ENCODE data around the gene HACD4.

- no peak for TF ChIP-seq CTCF (IDR thresholded peaks at IDR 0.05)
- TF ChIP-seq POLR2A (IDR thresholded peaks at IDR 0.05): no peak
Measured at GRCh38 chr9:20995616-20996015, 35.8 kb downstream of the HACD4 start.
